H4 (cell line): Measurements from ENCODE around the gene MYBPC1. TPM values are rescaled to one million over a fixed set of nuclear protein-coding genes. Genes with fewer than 3 reads are reported as not detected.
"Not testable (repeated sequence)": the region's sequence is repeated elsewhere in the genome, so short reads cannot be mapped to it uniquely, and the experiment has no call there.

ENCODE experiments used
- DNase-seq: peaks from one replicate; pipeline ENCODE4 v3.0.0-alpha.2; 2015; ENCODE audit warnings: low spot score
- total RNA-seq: library from RNA; depleted of rRNA; stranded (reverse); fragments of >200 nt; shearing (Covaris generic); gene quantifications from 2 replicates; pipeline ENCODE4 v1.2.3, GENCODE V29; 2014; rRNA removed

Gene MYBPC1
- not detected in 2 replicates for total RNA-seq

DNA sequence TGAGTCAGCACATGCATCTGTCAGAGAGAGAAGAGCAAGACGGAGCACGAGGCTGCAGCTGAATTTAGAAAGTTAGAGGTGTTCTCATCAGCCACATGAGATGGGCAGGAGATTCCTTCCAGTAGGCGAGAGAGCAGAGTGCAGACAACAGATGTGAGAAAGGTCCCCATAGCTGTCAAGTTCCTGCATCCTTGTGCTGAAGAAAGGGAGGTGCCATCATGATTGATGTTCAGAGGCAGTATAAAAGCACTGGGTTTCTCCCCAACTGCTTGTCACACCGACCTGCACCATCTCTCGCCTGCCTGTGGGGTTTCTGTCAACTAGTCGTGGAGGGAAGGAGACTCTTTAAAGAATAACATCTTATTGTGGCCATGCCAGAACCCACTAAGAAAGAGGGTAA is at the start of gene MYBPC1:
MYBPC1 (plus strand) TSS at position 272 of the 400 bp plus-strand sequence; CDS start at position 372, 100 bp downstream.
- DNase-seq, result no peak

GRCh38 chr12:101551362-101552114 is 43.2 kb upstream of the MYBPC1 start:
- no peak for DNase-seq

- DNase-seq, result peak; percentile 90
Observed at GRCh38 chr12:101552277-101552676, 42.5 kb upstream of the MYBPC1 start.

DNA sequence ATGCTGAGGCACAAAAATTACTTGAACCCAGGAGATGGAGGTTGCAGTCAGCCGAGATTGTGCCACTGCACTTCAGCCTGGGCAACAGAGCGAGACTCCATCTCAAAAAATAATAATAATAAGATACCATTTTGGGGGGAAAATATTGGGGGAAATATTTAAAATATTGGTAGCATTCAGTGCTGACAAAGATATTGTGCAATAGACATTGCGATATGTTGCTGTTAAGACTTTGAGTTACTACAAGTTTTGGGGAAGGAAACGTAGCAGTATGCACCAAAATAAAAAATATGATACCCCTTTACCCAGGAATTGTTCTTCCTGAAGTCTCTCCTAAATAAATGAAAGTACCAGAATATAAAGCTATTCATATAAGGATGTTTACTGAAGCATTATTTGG is 37.7 kb upstream of the MYBPC1 start:
- no peak for DNase-seq

DNA sequence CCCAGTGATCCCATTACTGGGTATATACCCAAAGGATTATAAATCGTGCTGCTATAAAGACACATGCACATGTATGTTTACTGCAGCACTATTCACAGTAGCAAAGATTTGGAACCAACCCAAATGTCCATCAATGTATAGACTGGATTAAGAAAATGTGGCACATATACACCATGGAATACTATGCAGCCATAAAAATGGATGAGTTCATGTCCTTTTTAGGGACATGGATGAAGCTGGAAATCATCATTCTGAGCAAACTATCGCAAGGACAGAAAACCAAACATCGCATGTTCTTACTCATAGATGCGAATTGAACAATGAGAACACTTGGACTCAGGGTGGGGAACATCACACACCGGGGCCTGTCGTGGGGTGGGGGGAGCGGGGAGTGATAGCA is 36.0 kb upstream of the MYBPC1 start:
- DNase-seq, result not testable (repeated sequence)

DNA sequence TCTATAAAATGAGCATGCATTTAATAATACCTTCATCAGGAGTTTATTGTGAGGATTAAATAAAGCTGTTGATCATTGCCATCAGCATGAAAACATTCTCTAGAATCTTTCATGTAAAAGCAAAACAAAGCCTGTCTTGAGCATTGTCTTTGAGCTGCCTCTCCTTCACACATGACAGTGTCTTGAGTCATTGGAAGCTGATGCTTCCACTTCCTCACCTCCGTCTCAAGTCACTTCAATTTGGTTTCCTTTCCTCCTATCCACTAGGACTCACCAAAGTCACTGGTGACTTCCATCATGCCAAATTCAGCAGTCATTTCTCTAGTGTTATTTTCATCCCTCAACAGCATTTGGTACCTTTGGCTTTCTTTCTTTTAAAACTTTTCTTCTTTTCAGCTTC is 31.6 kb upstream of the MYBPC1 start:
- no peak for DNase-seq

GRCh38 chr12:101564912-101565311 is 29.9 kb upstream of the MYBPC1 start:
- DNase-seq, result no peak

- DNase-seq, result peak; percentile 19
Observed at GRCh38 chr12:101566318-101566717, 28.5 kb upstream of the MYBPC1 start.

- no peak for DNase-seq
Observed at GRCh38 chr12:101567918-101568317, 26.9 kb upstream of the MYBPC1 start.

DNA sequence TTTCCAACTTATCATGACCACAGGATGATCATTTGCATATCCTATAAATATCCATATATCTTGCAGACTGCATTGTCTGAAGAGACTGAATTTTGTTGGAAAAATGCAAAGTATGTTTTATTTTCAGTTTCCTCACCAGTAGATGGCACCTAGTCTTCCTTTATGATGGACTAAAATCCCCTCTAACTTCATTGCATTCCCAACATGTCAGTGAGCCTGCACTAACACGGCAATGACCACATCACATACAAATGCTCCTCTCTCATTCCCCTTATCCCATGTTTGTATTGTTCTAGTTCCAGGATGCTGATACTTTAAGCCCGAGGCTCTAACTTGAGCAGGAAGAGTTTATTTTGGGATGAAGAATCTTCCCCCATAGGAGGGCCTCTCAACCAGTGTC is 24.7 kb upstream of the MYBPC1 start:
- DNase-seq, result peak; percentile 53

- no peak for DNase-seq
Observed at GRCh38 chr12:101571105-101571504, 23.7 kb upstream of the MYBPC1 start.

GRCh38 chr12:101573743-101574142 is 21.0 kb upstream of the MYBPC1 start:
- no peak for DNase-seq

DNA sequence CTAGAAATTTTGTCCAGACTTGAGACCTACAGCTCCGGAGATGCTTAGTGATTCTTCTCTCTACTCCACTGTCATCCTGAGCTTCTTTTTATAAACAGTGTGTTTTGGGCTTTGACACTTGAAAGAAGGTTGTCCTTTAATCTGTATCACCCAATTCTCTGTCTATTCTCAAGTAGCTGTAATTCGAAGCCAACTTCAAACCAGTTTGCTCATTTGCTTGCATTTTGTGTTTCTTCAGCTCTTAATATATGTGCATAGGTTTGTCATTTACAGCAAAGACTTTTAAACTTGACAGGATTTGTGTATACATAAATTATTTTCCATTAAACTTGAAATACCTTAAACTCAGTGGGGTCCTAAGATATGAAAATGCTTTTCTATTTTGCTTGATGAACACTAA is 16.4 kb upstream of the MYBPC1 start:
- DNase-seq, result no peak

- no peak for DNase-seq
Observed at GRCh38 chr12:101581190-101581589, 13.6 kb upstream of the MYBPC1 start.

- DNase-seq, result no peak
Observed at GRCh38 chr12:101582937-101583336, 11.8 kb upstream of the MYBPC1 start.

GRCh38 chr12:101590383-101590782 is 4.4 kb upstream of the MYBPC1 start:
- DNase-seq, result no peak

GRCh38 chr12:101591781-101592180 is 3.0 kb upstream of the MYBPC1 start:
- DNase-seq, result no peak

DNA sequence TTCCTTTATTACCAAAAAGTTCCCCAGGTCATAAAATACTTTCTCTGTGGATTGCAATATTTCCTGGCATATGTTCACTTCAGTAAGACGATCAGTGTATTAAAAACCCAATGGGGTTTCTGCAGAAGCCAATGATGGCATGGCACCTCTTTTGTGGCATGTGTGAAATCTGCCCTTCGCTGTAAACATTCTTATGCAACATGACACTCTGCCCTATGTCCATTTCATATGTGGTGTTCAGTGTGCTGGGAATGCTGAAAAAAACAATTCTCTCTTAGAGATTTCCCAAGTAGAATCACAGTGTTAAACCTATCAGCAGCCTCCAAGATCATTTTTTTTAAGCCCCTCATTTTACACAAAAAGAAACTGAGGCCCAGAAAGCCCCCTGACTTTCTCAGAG is 2.3 kb upstream of the MYBPC1 start:
- no peak for DNase-seq

GRCh38 chr12:101592921-101593320 is 1.9 kb upstream of the MYBPC1 start:
- DNase-seq, result no peak

DNA sequence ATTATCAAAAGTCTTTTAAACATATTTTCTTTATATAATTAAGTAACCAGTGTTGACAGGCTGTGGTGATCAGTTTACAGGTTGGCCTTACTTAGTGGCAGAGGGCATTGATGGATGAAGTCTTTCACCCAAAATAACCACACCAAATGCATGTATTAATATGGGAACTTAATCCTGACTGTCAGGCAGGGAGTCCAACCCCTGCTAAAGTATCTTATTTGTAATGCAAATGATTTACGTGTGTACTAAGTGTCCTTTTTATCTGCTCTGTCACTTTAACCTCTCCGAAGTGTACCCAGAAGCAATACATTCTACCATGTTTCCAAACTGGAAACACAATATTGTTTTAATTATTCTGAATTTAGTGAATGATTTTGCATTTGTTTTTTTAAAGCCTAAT is 1.4 kb downstream of the MYBPC1 start:
- DNase-seq, result no peak

GRCh38 chr12:101597164-101597563 is 2.4 kb downstream of the MYBPC1 start:
- no peak for DNase-seq

DNA sequence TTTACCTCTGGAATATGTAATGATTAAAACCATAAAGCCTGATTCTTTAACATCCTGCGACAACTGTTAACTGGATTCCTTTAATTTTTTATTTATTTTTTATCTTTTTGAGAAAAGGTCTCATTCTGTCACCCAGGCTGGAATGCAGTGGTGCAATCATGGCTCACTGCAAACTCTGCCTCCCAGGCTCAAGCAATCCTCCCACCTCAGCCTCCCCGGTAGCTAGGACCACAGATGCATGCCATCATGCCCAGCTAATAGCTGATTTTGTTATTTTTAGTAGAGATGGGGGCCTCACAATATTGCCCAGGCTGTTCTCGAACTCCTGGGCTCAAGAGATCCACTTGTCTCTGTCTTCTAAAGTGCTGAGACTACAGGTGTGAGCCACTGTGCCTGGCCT is 3.7 kb downstream of the MYBPC1 start:
- no peak for DNase-seq

DNA sequence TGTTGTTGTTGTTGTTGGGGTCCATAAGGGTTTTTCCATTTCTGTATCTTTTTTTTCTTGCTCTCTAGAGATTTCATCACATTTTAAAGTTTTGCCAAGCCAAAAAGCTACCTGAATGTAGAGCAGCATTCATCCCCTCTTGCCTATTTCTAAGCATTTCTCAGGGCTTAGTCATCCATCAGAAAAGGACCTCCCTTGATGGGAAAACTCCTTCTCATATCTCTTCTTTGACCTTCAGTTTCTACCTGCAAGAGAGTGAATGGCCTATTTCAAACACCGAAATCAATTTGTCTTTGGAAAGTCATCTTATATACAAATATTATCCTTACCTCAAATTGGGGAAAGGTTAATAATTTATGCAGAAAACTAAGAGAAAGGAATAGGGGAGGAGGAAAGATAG is 4.5 kb downstream of the MYBPC1 start:
- DNase-seq, result no peak
